ENCODE results near the gene WNT5A.

DNA sequence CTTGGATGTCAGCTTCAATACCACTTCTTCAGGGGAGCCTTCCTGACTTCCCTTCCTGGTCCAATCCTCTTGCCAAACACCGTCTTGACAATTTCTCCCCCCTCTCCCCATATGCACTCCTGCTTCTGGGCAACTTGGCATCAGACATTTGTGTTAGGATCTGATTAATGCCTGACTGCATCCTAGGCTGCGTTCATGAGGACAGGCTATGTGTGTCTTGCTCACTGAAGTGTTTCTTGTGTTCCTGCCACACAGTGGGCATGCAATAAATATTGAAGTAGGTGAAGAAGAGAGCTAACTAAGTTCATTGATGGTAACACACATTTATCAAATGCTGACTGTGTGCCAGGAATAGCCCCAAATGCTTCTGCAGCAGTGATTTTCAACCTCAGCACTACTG, 36.4 kb upstream of the WNT5A start:
- TF ChIP-seq POLR2A (IDR thresholded peaks at IDR 0.05; ENCODE audit: low read depth, low read length), result no peak
- TF ChIP-seq POLR2AphosphoS5 (IDR thresholded peaks at IDR 0.05; ENCODE audit: low read depth, low read length), result no peak
